ENCODE results near the gene COIL.

DNA sequence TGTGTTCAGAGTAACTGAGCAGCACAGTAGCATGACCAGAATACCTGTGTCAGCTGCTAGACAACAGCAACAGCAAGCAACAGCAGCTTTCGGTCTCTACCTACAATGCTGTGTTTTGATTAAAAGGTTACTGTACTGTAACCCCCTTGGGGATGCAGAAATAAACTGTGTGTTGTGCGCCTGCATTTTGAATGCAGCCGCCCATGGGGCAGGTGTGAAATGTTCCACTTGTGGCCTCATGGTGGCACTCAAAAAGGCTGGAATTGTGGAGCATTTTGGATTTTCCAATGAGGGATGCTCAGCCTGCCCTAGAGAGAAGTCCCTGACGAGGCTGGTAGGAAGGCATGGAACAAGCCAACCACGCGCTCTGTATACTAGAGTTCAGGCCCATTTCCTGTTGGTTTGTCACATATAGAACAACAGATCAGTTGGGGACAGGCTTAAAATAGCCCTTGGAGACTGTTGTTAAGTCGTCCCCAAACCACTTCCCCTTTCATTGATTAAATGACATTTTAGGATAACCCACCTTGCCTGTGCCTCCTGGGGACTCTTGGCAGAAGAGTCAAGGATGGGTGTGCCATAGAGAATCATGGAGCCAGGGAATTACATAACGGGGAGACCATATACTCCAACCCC is 44.2 kb upstream of the COIL start:
- TF ChIP-seq, protein P1, sequence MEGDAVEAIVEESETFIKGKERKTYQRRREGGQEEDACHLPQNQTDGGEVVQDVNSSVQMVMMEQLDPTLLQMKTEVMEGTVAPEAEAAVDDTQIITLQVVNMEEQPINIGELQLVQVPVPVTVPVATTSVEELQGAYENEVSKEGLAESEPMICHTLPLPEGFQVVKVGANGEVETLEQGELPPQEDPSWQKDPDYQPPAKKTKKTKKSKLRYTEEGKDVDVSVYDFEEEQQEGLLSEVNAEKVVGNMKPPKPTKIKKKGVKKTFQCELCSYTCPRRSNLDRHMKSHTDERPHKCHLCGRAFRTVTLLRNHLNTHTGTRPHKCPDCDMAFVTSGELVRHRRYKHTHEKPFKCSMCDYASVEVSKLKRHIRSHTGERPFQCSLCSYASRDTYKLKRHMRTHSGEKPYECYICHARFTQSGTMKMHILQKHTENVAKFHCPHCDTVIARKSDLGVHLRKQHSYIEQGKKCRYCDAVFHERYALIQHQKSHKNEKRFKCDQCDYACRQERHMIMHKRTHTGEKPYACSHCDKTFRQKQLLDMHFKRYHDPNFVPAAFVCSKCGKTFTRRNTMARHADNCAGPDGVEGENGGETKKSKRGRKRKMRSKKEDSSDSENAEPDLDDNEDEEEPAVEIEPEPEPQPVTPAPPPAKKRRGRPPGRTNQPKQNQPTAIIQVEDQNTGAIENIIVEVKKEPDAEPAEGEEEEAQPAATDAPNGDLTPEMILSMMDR (IDR thresholded peaks at IDR 0.05 in 2 of 3, conservative IDR thresholded peaks at IDR 0.05 in 1 of 3; ENCODE audit: borderline replicate concordance in 1 of 3, insufficient read depth in 1 of 3, low read depth in 2 of 3, low read length in 2 of 3) = peak; percentile 57 to 65 (median 58); a peak in 5 of 6 replicates
- TF ChIP-seq POLR2A (IDR thresholded peaks at IDR 0.05; ENCODE audit: borderline replicate concordance, extremely low read depth, insufficient read depth, insufficient read length) = no peak
- TF ChIP-seq, protein P2, sequence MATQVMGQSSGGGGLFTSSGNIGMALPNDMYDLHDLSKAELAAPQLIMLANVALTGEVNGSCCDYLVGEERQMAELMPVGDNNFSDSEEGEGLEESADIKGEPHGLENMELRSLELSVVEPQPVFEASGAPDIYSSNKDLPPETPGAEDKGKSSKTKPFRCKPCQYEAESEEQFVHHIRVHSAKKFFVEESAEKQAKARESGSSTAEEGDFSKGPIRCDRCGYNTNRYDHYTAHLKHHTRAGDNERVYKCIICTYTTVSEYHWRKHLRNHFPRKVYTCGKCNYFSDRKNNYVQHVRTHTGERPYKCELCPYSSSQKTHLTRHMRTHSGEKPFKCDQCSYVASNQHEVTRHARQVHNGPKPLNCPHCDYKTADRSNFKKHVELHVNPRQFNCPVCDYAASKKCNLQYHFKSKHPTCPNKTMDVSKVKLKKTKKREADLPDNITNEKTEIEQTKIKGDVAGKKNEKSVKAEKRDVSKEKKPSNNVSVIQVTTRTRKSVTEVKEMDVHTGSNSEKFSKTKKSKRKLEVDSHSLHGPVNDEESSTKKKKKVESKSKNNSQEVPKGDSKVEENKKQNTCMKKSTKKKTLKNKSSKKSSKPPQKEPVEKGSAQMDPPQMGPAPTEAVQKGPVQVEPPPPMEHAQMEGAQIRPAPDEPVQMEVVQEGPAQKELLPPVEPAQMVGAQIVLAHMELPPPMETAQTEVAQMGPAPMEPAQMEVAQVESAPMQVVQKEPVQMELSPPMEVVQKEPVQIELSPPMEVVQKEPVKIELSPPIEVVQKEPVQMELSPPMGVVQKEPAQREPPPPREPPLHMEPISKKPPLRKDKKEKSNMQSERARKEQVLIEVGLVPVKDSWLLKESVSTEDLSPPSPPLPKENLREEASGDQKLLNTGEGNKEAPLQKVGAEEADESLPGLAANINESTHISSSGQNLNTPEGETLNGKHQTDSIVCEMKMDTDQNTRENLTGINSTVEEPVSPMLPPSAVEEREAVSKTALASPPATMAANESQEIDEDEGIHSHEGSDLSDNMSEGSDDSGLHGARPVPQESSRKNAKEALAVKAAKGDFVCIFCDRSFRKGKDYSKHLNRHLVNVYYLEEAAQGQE (IDR thresholded peaks at IDR 0.05; ENCODE audit: low read depth) = no peak
- no peak for TF ChIP-seq TCF7L2 (IDR thresholded peaks at IDR 0.05; ENCODE audit: borderline replicate concordance, extremely low read depth, insufficient read depth, insufficient read length)
- TF ChIP-seq CEBPB (IDR thresholded peaks at IDR 0.05; ENCODE audit: low read depth) = no peak
- no peak for TF ChIP-seq POLR2AphosphoS5 (IDR thresholded peaks at IDR 0.05; ENCODE audit: low read depth, low read length)
- no peak for TF ChIP-seq SIN3A (IDR thresholded peaks at IDR 0.05; ENCODE audit: low read depth)
- peak; percentile 62 for TF ChIP-seq RAD21 (IDR thresholded peaks at IDR 0.05; ENCODE audit: low read depth)
- TF ChIP-seq EZH2 (IDR thresholded peaks at IDR 0.05) = no peak
- TF ChIP-seq YY1 (IDR thresholded peaks at IDR 0.05; ENCODE audit: extremely low read depth, insufficient replicate concordance, low read depth, low read length) = no peak
- TF ChIP-seq EZH2phosphoT487 (IDR thresholded peaks at IDR 0.05; ENCODE audit: borderline replicate concordance) = no peak
- no peak for TF ChIP-seq EGR1 (IDR thresholded peaks at IDR 0.05; ENCODE audit: low read depth)
- no peak for TF ChIP-seq ZNF274 (IDR thresholded peaks at IDR 0.05; ENCODE audit: low read depth, low read length)
